ENCODE data around the gene SMPD1.

SMPD1 gene

GRCh38 chr11:6389905-6390717 lies at the start of gene SMPD1:
TSS of gene SMPD1 (plus strand) at chr11:6390474. CDS start at chr11:6390599, 125 bp downstream.
- peak within 1 kb of the TSS; percentile 78 for H3K27ac ChIP-seq (ENCODE audit: low read length)
- no peaks in the 10 kb centered on the region for H3K9me3 ChIP-seq (ENCODE audit: control insufficient read depth in 1 of 2, low read length in 2 of 2)
- H3K4me1 ChIP-seq (ENCODE audit: control insufficient read depth in 1 of 2, insufficient read depth in 2 of 2, low read length in 2 of 2) = peaks cover 3 to 13% of the 10 kb centered on the region in 2 donors

GRCh38 chr11:6345366-6345765 lies 44.9 kb upstream of the SMPD1 start:
- Histone ChIP-seq H3K9me3 (ENCODE audit: control insufficient read depth in 1 of 2, low read length in 2 of 2) (no peaks in the 10 kb centered on the region), H3K27ac (ENCODE audit: low read length) (no peak overlapping the region), H3K4me1 (ENCODE audit: control insufficient read depth in 1 of 2, insufficient read depth in 2 of 2, low read length in 2 of 2) (no peaks in the 10 kb centered on the region), H3K27me3 (ENCODE audit: low read depth, low read length) (no peaks in the 10 kb centered on the region), H3K4me3 (ENCODE audit: low read depth in 1 of 2, low read length in 2 of 2) (no peak overlapping the region), H3K36me3 (ENCODE audit: control insufficient read depth in 1 of 2, insufficient read depth in 2 of 2, low read length in 2 of 2) (peaks cover 0 to 6% of the 10 kb centered on the region in 2 donors)

More at GRCh38 chr11:6389905-6390717, at the start of gene SMPD1:
- H3K4me3 ChIP-seq (ENCODE audit: low read depth in 1 of 2, low read length in 2 of 2) = peak within 1 kb of the TSS; percentile 81 to 89
- peaks cover 0 to 13% of the 10 kb centered on the region in 2 donors for H3K36me3 ChIP-seq (ENCODE audit: control insufficient read depth in 1 of 2, insufficient read depth in 2 of 2, low read length in 2 of 2)
- no peaks in the 10 kb centered on the region for H3K27me3 ChIP-seq (ENCODE audit: low read depth, low read length)

- H3K4me1 ChIP-seq (ENCODE audit: control insufficient read depth in 1 of 2, insufficient read depth in 2 of 2, low read length in 2 of 2) = no peaks in the 10 kb centered on the region
- H3K27me3 ChIP-seq (ENCODE audit: low read depth, low read length) = no peaks in the 10 kb centered on the region
- H3K9me3 ChIP-seq (ENCODE audit: control insufficient read depth in 1 of 2, low read length in 2 of 2) = no peaks in the 10 kb centered on the region
- no peak overlapping the region for H3K27ac ChIP-seq (ENCODE audit: low read length)
- peaks cover 0 to 6% of the 10 kb centered on the region in 2 donors for H3K36me3 ChIP-seq (ENCODE audit: control insufficient read depth in 1 of 2, insufficient read depth in 2 of 2, low read length in 2 of 2)
- H3K4me3 ChIP-seq (ENCODE audit: low read depth in 1 of 2, low read length in 2 of 2) = no peak overlapping the region
Measured at GRCh38 chr11:6350043-6350442, 40.2 kb upstream of the SMPD1 start.

GRCh38 chr11:6350486-6350885 lies 39.8 kb upstream of the SMPD1 start:
- Histone ChIP-seq H3K4me1 (ENCODE audit: control insufficient read depth in 1 of 2, insufficient read depth in 2 of 2, low read length in 2 of 2) (no peaks in the 10 kb centered on the region), H3K27ac (ENCODE audit: low read length) (no peak overlapping the region), H3K9me3 (ENCODE audit: control insufficient read depth in 1 of 2, low read length in 2 of 2) (no peaks in the 10 kb centered on the region), H3K4me3 (ENCODE audit: low read depth in 1 of 2, low read length in 2 of 2) (no peak overlapping the region), H3K36me3 (ENCODE audit: control insufficient read depth in 1 of 2, insufficient read depth in 2 of 2, low read length in 2 of 2) (peaks cover 0 to 3% of the 10 kb centered on the region in 2 donors), H3K27me3 (ENCODE audit: low read depth, low read length) (no peaks in the 10 kb centered on the region)

- Histone ChIP-seq H3K4me3 (ENCODE audit: low read depth in 1 of 2, low read length in 2 of 2) (no peak overlapping the region), H3K4me1 (ENCODE audit: control insufficient read depth in 1 of 2, insufficient read depth in 2 of 2, low read length in 2 of 2) (peaks cover 0 to 5% of the 10 kb centered on the region in 2 donors), H3K27me3 (ENCODE audit: low read depth, low read length) (no peaks in the 10 kb centered on the region), H3K27ac (ENCODE audit: low read length) (no peak overlapping the region), H3K9me3 (ENCODE audit: control insufficient read depth in 1 of 2, low read length in 2 of 2) (no peaks in the 10 kb centered on the region), H3K36me3 (ENCODE audit: control insufficient read depth in 1 of 2, insufficient read depth in 2 of 2, low read length in 2 of 2) (no peaks in the 10 kb centered on the region)
Measured at GRCh38 chr11:6351782-6352382, 38.4 kb upstream of the SMPD1 start.

GRCh38 chr11:6353367-6353987 lies 36.8 kb upstream of the SMPD1 start:
- Histone ChIP-seq H3K27ac (ENCODE audit: low read length) (no peak overlapping the region), H3K27me3 (ENCODE audit: low read depth, low read length) (no peaks in the 10 kb centered on the region), H3K4me3 (ENCODE audit: low read depth in 1 of 2, low read length in 2 of 2) (no peak overlapping the region), H3K9me3 (ENCODE audit: control insufficient read depth in 1 of 2, low read length in 2 of 2) (no peaks in the 10 kb centered on the region), H3K36me3 (ENCODE audit: control insufficient read depth in 1 of 2, insufficient read depth in 2 of 2, low read length in 2 of 2) (no peaks in the 10 kb centered on the region), H3K4me1 (ENCODE audit: control insufficient read depth in 1 of 2, insufficient read depth in 2 of 2, low read length in 2 of 2) (peaks cover 0 to 12% of the 10 kb centered on the region in 2 donors)

GRCh38 chr11:6354651-6355485 lies 35.4 kb upstream of the SMPD1 start:
- Histone ChIP-seq H3K36me3 (ENCODE audit: control insufficient read depth in 1 of 2, insufficient read depth in 2 of 2, low read length in 2 of 2) (no peaks in the 10 kb centered on the region), H3K4me1 (ENCODE audit: control insufficient read depth in 1 of 2, insufficient read depth in 2 of 2, low read length in 2 of 2) (peaks cover 0 to 12% of the 10 kb centered on the region in 2 donors), H3K4me3 (ENCODE audit: low read depth in 1 of 2, low read length in 2 of 2) (no peak overlapping the region), H3K27ac (ENCODE audit: low read length) (no peak overlapping the region), H3K9me3 (ENCODE audit: control insufficient read depth in 1 of 2, low read length in 2 of 2) (no peaks in the 10 kb centered on the region), H3K27me3 (ENCODE audit: low read depth, low read length) (no peaks in the 10 kb centered on the region)

- Histone ChIP-seq H3K4me1 (ENCODE audit: control insufficient read depth in 1 of 2, insufficient read depth in 2 of 2, low read length in 2 of 2) (peaks cover 0 to 12% of the 10 kb centered on the region in 2 donors), H3K9me3 (ENCODE audit: control insufficient read depth in 1 of 2, low read length in 2 of 2) (no peaks in the 10 kb centered on the region), H3K36me3 (ENCODE audit: control insufficient read depth in 1 of 2, insufficient read depth in 2 of 2, low read length in 2 of 2) (no peaks in the 10 kb centered on the region), H3K27ac (ENCODE audit: low read length) (no peak overlapping the region), H3K4me3 (ENCODE audit: low read depth in 1 of 2, low read length in 2 of 2) (no peak overlapping the region), H3K27me3 (ENCODE audit: low read depth, low read length) (no peaks in the 10 kb centered on the region)
Measured at GRCh38 chr11:6356503-6357055, 33.7 kb upstream of the SMPD1 start.

- peak overlapping the region; percentile 45 for H3K27ac ChIP-seq (ENCODE audit: low read length)
- no peaks in the 10 kb centered on the region for H3K9me3 ChIP-seq (ENCODE audit: control insufficient read depth in 1 of 2, low read length in 2 of 2)
- H3K4me1 ChIP-seq (ENCODE audit: control insufficient read depth in 1 of 2, insufficient read depth in 2 of 2, low read length in 2 of 2) = peaks cover 0 to 12% of the 10 kb centered on the region in 2 donors
- no peaks in the 10 kb centered on the region for H3K27me3 ChIP-seq (ENCODE audit: low read depth, low read length)
- no peaks in the 10 kb centered on the region for H3K36me3 ChIP-seq (ENCODE audit: control insufficient read depth in 1 of 2, insufficient read depth in 2 of 2, low read length in 2 of 2)
- H3K4me3 ChIP-seq (ENCODE audit: low read depth in 1 of 2, low read length in 2 of 2) = no peak overlapping the region
Measured at GRCh38 chr11:6357222-6357621, 33.1 kb upstream of the SMPD1 start.

GRCh38 chr11:6360183-6360582 lies 30.1 kb upstream of the SMPD1 start:
- Histone ChIP-seq H3K36me3 (ENCODE audit: control insufficient read depth in 1 of 2, insufficient read depth in 2 of 2, low read length in 2 of 2) (no peaks in the 10 kb centered on the region), H3K9me3 (ENCODE audit: control insufficient read depth in 1 of 2, low read length in 2 of 2) (no peaks in the 10 kb centered on the region), H3K27me3 (ENCODE audit: low read depth, low read length) (no peaks in the 10 kb centered on the region), H3K4me3 (ENCODE audit: low read depth in 1 of 2, low read length in 2 of 2) (no peak overlapping the region), H3K27ac (ENCODE audit: low read length) (no peak overlapping the region), H3K4me1 (ENCODE audit: control insufficient read depth in 1 of 2, insufficient read depth in 2 of 2, low read length in 2 of 2) (peaks cover 0 to 12% of the 10 kb centered on the region in 2 donors)
